Fibroblast of peridontal ligament (primary cell): ENCODE results near the gene SH3PXD2B.
A peak's percentile ranks its signal among the peaks of the same experiment; 100 is the strongest.
"Not testable (repeated sequence)": the region's sequence is repeated elsewhere in the genome, so short reads cannot be mapped to it uniquely, and the experiment has no call there.

Experiments used
- DNase-seq: peaks from one replicate; pipeline ENCODE4 v3.0.0-alpha.2; 2010; ENCODE audit errors: extremely low read depth

The SH3PXD2B gene

DNA sequence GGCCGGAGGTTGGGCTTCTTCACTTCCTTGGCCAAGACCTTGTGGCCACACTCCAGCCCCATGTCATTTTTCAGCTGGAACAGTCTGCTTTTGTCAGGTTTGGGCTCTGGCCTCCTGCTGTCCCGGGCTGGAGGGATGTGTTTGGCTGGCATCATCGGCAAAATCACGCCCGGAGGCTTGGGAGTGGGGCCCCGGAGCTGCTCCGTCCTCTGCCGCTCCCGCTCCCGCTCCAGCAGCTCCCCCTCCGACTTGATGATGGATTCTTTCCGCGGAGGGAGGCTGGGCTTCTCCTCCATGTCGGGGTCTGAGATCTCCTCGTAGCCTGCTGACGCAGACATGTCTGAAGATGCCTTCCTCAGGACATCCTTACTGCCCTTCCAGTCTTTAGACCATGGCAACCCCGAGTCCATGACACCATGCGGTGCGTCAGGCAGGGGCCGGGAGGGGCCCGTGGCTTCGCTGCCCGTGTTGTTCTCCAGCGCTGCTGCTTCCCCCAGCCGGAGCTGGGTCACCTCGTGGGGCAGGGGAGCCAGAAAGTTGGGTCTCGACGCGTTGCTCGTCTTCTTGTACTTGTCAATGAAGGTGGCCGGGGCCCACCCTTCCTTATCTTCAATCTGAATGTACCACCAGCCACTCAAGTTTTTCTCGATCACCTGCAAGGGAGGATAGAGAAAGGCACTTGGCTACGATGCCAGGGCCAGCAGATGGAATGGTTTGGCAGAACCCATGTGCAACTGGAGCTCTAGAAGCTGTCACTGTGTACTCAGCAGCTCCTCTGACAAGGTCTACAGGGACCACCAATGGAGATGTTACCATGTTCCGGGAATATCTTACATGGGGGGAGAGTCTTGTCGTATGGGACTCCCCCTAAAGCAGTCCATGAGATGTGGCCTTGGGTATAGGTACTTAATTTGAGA lies 114.8 kb downstream of the SH3PXD2B start:
- DNase-seq, result no peak

DNA sequence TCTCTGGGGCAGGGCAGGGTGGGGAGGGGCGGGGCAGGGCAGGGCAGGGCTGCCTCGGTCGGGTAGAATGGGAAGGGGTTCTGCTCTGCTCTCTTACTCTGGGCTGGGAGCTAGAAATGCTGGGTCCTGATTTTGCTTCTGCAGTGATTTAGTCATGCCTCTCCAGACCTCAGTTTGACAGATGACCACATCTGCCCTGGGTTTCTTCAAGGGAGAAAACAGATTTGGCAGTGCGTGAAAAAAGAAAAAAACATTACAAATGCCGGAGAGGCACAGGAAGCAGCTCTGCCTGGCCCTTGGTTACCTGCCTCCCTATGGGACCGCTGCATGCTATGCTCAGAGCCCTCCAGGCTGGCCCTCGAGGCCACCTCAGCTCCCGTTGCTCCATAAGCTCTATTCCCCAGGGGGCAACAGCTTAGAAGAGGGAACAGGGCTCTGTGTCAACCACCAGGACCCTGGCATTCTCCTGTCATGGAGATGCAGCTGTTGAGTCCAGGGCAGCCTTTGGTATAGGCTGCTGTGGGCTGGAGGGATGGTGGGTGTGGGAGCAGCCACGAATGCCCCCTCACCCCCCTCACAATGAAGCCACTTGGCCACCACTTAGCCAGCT lies 117.5 kb downstream of the SH3PXD2B start:
- DNase-seq, result no peak

DNA sequence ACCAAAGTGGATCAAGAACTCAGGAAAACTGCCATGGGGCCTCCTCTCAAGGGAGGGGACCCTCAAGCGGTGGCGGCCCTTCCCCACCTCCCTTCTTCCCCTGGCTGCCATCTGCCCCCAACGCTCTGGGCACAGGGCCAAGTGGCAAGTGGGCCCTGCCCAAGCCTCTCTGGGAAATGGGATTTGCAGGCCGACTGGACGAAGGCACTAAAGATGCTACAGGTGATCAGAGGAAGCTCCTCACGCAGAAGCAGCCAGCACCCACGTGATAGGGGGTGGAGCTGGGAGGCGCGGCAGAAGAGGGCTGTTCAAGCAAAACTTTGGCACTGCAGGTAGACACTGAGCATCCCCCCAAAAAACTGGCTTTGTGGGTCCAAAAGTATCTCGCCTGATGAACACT lies 118.1 kb downstream of the SH3PXD2B start:
- DNase-seq, result no peak

DNA sequence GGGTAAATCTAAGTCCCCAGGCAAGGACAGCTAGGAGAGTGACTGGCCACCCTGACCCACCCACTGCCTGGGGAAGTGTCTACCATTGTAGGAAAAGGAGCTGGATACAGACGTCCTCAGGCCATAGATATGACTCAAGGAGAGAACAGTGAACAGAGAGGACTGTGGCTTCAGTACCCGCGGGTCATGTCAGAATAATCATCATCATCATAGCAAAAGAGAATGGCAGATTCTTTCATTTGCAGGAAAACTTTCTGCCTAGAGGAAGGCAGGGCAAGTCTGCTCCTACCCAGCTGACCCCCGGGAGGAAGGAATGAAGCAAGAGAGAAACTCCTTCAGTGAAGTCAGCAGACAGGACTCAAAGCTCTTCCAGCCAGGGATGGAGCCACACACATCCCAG lies 118.6 kb downstream of the SH3PXD2B start:
- DNase-seq, result no peak

DNA sequence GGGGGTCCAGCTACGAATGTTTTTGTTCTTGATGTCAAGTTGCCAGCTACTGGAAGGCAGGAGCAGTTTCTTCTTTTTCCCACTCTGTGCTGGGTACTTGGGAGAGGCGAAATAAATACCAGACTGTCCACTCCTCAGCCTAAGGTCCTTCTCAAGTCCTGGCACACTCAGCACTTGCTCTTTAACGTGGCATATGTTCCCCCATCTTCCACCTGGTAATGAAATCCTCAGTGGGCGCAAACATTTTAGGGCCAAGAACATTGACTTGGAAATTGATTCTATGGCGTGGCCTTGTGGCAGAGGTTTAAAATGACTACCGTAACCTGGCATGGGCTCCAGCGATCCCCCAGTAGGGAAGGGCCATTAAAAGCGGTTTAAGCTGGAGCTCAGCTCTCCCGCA lies 119.7 kb downstream of the SH3PXD2B start:
- no peak for DNase-seq

DNA sequence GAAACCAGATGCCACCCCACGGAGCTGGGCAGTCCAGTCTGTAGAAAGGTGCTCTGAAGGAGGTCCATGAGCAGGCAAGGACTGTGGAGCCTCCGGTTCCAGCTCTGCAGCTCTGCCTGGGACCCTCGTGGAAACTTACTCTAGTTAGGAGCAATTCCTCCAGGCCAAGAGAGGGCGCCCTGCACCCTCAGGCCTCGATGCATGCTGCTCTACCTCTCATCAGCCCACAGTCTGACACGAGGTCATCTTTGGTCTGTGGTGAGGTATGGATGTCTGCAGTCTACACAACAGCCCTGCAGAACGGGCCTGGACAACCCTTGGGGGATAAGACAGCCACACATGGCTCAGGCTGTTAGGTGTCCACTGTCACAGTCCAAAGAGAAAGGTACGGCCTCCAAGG lies 120.1 kb downstream of the SH3PXD2B start:
- DNase-seq, result no peak

DNA sequence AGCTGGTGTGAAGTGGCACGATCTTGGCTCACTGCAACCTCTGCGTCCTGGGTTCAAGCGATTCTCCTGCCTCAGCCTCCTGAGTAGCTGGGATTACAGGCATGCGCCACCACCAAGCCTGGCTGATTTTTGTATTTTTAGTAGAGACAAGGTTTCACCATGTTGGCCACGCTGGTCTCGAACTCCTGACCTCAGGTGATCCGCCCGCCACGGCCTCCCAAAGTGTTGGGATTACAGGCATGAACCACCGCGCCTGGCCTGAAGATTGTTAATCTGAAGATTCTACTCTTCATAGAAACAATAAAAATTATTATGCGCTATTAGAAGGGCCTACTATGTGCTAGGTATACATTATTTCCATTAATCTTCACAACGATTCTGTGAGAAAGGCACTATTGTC lies 127.4 kb downstream of the SH3PXD2B start:
- not testable (repeated sequence) for DNase-seq

DNA sequence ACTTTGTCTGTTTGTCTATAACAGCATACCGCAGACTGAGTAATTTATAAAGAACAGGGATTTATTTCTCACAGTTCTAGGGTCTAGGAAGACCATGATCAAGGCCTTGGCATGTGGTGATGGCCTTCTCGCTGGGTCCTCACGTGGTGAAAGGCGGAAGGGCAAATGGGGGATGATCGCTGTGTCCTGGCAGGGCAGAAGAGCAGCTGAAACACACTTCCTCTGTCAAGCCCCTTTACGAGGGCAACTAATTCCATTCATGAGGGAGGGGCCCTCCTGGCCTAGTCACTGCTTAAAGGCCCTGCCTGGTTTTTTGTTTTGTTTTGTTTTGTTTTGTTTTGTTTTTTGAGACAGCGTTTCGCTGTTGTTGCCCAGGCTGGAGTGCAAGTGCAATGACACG lies 128.9 kb downstream of the SH3PXD2B start:
- DNase-seq, result no peak

DNA sequence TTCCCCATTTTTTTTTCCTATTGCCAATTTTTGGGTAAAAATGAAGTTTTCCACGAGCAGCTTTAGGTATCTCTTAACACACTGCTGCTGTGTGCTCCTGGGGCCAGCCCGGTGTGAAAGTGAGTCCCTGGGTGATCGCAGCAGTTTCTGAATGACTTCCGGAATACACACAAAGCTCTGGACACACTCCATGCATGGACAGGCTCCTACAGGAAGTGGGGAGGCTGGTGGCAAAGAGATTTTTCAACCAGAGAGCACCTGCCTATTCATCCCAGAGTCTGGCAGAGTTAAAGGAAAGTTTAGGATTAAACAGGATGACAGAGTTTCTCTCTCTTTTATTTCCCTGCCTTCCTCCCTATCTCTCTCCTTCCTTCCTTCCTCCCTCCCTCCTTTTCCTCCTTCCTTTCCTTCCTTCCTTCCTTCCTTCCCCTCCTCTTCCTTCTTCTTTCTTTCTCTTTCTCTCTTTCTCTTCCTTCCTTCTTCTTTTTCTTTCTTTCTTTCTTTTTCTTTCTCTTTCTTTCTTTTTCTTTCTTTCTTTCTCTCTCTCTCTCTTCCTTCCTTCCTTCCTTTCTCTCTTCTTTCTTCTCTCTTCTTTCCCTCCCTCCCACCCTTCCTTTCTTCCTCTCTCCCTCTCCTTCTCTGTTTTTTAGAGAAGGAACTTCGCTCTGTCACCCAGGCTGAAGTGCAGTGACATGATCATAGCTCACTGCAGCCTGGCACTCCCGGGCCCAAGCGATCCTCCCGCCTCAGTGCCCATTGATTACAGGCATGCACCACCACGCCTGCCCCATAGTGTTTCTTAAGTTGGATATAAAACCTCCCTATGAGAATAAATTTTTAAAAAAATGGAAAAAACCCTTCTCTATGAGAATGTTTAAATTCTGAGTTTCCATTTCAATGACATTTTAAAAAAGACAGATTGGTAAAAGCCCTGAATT lies 132.0 kb downstream of the SH3PXD2B start:
- DNase-seq, result no peak

DNA sequence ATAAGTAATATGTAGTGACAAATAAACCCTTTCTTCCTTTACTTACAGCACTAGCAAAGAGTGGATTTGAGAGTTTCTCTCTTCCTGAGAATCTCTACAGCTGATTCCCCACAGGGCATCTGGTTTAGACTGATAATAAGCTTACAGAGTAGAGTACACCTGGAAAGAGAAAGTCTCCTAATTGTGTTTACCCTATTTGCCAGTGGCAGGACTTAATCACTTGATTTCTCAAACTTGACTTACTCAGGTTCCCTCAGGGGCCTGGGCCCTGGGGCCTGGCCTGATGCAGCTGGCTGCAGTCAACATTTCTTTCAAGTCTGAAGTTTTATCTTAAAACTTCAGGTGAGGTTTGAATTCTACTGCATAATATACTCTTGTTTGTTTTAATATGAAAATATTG lies 132.7 kb downstream of the SH3PXD2B start:
- DNase-seq, result no peak

DNA sequence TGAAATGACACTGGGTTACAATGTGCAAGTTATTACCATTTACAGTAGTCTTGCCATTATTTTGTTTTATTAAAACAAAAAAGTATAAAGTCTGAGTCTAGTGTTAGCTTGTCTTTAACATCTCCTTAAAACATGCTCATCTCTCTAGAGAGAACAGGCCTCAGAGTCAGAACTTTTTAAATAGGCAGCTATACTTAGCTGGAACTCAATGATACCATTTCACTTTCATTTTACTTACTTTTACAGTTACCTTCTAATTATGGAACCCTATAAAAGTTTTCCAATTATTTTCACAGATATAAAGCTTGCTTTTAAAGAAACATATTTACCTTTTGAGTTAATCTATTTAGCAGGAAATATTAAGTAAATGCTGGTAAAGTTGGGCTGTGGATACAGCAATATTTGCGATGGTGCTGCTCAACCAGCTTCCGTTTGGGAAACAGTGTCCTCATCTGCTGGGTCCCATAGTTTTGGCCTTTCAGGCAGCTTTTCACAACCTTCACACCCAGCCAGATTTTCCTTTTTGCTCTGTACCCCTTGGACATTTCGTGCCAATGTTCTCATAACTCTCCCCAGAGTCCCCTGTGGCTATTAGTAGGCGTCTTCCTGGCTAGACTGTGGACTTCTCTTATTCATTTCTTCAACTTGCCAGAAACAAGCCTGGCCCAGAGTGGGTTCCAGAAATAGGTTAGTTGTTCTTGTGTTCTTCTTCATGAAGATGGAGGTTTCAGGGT lies 134.4 kb downstream of the SH3PXD2B start:
- DNase-seq, result peak; percentile 12

DNA sequence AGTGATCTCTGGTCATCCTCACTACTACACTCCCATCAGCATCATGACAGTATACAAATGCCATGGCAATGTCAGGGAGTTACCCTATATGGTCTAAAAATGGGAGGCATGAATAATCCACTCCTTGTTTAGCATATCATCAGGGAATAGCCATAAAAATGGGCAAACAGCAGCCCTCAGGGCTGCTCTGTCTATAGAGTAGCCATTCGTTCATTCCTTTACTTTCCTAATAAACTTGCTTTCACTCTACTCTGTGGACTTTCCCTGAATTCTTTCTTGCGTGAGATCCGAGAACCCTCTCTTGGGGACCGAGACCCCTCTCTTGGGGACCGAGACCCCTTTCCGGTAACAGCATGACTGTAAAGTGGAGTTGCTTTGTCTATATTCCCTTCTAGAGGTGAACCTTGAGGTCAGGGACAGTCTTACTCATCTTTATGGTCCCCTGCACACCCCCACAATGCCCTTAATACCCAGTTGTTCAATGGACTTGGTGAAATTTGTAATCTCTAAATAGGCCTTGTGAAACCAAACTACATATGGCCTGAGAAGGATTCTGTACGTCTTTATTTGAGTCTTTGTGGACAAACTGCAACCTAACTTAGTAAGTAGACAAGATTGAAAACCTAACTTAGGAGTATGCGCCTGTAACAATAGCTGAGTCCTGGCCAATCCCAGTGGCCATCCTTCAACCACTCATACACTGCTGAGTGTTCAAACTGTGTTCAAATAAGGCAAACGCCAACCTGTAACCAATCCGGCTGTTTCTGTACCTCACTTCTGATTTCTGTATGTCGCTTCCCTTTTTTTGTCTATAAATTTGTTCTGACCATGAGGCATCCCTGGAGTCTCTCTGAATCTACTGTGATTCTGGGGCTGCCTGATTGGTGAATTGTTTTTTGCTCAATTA lies 138.5 kb downstream of the SH3PXD2B start:
- no peak for DNase-seq

DNA sequence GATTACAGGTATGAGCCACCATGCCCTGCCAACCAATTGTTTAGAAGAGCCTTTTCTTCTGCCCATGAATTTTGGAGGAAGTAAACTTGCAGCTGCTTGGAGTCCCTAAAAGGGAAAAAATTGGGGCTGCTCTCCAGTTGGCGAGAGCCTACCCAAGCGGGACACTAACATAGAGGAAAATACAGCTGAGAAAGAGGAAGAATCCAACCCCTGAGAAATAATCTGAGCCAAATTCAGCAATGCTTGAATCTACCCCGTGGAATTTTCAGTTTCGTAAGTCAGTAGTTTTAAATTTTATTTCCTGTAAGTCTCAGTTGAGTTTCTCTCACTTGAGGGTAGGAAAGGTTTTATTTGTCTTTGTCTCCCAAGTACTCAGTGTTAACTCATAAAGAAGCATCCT lies 140.4 kb downstream of the SH3PXD2B start:
- no peak for DNase-seq

DNA sequence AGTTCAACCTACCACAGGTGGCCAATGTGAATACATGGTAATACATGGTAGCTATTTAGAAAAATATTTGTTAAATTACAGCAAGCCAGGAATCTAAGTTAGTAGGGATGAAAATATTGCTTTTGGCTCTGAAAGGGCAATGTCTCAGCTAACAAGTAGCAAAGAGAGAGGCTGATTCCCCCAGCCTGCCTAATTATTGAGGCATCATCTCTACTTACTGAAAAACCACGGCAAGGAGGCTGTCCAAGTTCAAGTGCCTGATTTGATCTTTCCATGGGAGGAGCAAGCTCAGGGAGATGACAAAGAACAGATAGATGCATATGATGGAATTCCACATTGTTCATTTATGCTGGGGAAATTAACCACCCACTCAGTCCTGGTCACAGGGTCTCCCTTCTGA lies 142.0 kb downstream of the SH3PXD2B start:
- DNase-seq, result peak; percentile 21

DNA sequence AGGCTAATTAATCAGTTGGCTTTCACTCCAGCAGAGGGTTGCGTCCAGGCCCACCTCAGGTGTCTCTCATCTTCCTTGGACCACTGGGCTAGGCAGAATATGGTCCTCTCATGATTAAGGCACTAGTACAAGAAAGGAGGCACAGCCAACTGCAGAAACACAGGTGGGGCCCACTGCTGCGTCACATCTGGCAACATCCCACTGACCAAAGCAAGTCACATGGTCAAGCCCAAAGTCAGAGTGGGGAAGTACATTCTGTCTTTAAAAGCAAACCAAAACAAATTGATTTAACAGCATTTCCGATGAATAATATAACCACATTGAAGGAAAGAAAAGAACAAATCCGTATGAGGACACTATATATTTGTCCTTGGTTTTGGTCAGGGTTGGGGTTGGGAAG lies 142.7 kb downstream of the SH3PXD2B start:
- no peak for DNase-seq

DNA sequence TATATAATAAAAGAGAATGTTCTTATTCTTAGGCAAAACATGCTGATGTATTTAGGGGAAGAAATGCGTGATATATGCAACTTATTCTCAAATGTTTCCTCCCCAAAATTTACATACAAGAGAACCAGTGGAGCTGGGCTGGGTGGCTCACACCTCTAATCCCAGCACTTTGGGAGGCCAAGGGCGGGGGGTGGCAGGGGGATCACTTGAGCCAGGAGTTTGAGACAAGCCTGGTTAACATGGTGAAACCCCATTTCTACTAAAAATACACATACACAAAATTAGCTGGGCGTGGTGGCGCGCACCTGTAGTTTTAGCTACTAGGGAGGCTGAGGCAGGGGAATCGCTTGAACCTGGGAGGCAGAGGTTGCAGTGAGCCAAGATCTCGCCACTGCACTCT lies 143.3 kb downstream of the SH3PXD2B start:
- DNase-seq, result no peak

DNA sequence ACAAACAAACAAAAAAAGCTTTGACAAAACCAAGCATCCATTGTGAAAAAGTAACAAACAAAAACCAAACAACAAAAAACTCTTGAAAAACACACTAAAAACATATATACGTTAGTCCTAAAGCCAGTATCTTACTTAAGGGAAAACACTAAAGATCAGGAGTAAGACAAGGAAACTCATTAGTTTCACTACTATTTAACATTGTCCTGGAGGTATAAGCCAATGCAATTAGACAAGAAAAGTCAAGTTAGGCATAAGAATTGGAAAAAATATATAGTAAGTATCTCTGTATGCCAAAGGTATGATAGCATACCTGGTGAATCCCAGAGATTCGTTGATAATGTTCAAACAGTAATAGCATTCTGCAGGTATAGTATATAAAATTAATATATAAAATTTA lies 148.9 kb downstream of the SH3PXD2B start:
- no peak for DNase-seq

DNA sequence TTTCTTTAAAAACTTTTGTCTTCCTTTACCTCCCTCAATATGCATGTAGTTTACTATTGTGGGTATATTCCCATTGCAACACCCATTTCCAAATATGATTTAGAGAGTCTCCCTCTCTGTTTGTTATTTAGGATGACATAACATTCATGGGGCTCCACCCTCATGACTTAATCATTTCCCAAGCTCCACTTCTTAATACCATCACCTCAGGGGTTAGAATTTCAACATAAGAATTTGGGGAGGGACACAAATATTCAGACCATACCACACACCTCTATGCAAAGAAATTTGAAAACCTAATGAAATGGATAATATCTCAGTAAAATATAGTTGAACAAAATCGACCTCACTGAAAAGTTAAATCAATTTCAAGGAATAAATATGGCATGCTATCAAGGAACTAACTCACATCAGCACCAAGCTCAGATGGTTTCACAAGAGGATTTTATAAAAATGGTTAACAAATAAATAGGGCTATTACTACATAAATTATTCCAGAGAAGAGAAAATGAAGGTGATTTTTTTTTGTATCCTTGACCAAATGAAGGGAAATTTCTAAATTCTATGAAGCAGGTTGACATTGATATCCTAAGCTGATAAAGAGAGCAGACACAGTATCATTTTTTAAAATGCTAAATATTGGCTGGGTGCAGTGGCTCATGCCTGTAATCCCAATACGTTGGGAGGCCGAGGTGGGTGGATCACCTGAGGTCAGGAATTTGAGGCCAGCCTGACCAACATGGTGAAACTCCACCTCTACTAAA lies 150.6 kb downstream of the SH3PXD2B start:
- DNase-seq, result peak; percentile 14

DNA sequence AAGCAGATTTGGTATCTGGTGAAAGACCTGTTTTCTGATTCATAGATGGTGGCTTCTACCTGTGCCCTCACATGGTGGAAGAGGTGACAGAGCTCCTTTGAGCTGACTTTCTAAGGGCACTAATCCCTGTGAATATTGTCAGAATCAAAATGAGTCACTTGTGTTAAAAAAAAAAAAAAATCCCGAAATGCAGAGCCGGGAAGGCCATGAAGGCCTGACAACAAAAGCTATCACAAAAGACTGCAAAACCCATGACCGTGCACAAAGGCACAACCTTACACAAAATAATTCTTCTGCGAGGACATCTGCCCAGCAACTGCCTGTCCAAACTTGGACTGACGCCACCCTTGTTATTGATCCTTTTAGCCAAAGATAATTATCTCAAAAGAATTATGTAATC lies 151.2 kb downstream of the SH3PXD2B start:
- DNase-seq, result no peak
